GM23338 (cell line): Measurements from ENCODE around the gene GALNT1. TPM values are rescaled to one million over a fixed set of nuclear protein-coding genes. Genes with fewer than 3 reads are reported as not detected.

Source experiments
- ATAC-seq: fragments of 200-7000 bp; cut with Tn5 transposase; 3 replicates; pipeline ENCODE4 v1.9.1; 2020
- DNase-seq: peaks from one replicate; pipeline ENCODE4 v3.0.0-alpha.2; 2015; ENCODE audit warnings: low spot score
- H2AFZ ChIP-seq: fragments of 200-600 bp; sonication (generic); 2 replicates; pipeline ENCODE4 v1.8.0; 2016; ENCODE audit warnings: antibody characterized with exemption, mild to moderate bottlenecking, moderate library complexity
- H3F3A ChIP-seq: fragments of 200-600 bp; sonication (generic); replicated peaks from 2 replicates; pipeline ENCODE4 v1.8.0; 2017; ENCODE audit warnings: antibody characterized with exemption, mixed run types, low read depth
- H3K27ac ChIP-seq: fragments of 200-600 bp; sonication (generic); 2 replicates; pipeline ENCODE4 v1.6.1; 2016; ENCODE audit warnings: low read depth
- H3K27me3 ChIP-seq: fragments of 200-600 bp; sonication (generic); 2 replicates; pipeline ENCODE4 v1.8.0; 2016; ENCODE audit warnings: mild to moderate bottlenecking, mixed run types, moderate library complexity; ENCODE audit not compliant: insufficient read depth
- H3K36me3 ChIP-seq: fragments of 200-600 bp; sonication (generic); 2 replicates; pipeline ENCODE4 v1.8.0; 2016; ENCODE audit warnings: mild to moderate bottlenecking; ENCODE audit not compliant: insufficient read depth
- H3K4me1 ChIP-seq: fragments of 200-600 bp; sonication (generic); 2 replicates; pipeline ENCODE4 v1.8.0; 2016; ENCODE audit warnings: mild to moderate bottlenecking, moderate library complexity; ENCODE audit not compliant: insufficient read depth
- H3K4me2 ChIP-seq: fragments of 200-600 bp; sonication (generic); 2 replicates; pipeline ENCODE4 v1.7.1; 2017; ENCODE audit warnings: mixed run types
- H3K4me3 ChIP-seq: fragments of 200-600 bp; sonication (generic); 2 replicates; pipeline ENCODE4 v1.6.1; 2016; ENCODE audit warnings: mixed run types
- H3K79me2 ChIP-seq: fragments of 200-600 bp; sonication (generic); replicated peaks from 2 replicates; pipeline ENCODE4 v1.8.0; 2017; ENCODE audit warnings: mild to moderate bottlenecking; ENCODE audit not compliant: insufficient read depth
- H3K9me2 ChIP-seq: fragments of 200-600 bp; sonication (generic); 2 replicates; pipeline ENCODE4 v1.8.0; 2017; ENCODE audit not compliant: insufficient read depth
- H4K20me1 ChIP-seq: fragments of 200-600 bp; sonication (generic); replicated peaks from 2 replicates; pipeline ENCODE4 v1.8.0; 2017; ENCODE audit warnings: mild to moderate bottlenecking; ENCODE audit not compliant: insufficient read depth
- H3K27ac Mint-ChIP-seq: 2 replicates; pipeline ENCODE4 v1.8.0; 2020; ENCODE audit warnings: inconsistent platforms, mild to moderate bottlenecking, moderate library complexity, mixed read lengths
- H3K27me3 Mint-ChIP-seq: 3 replicates; pipeline ENCODE4 v1.8.0; 2022; ENCODE audit warnings: low read depth, mild to moderate bottlenecking, moderate library complexity, mixed read lengths, inconsistent platforms; ENCODE audit not compliant: insufficient read depth, poor library complexity
- H3K36me3 Mint-ChIP-seq: 3 replicates; pipeline ENCODE4 v1.8.0; 2021; ENCODE audit warnings: low read depth, mild to moderate bottlenecking, inconsistent platforms, moderate library complexity, mixed read lengths
- H3K4me1 Mint-ChIP-seq: 3 replicates; pipeline ENCODE4 v1.8.0; 2020; ENCODE audit warnings: mild to moderate bottlenecking, inconsistent platforms, mixed read lengths
- H3K4me3 Mint-ChIP-seq: 3 replicates; pipeline ENCODE4 v1.8.0; 2021; ENCODE audit warnings: moderate library complexity, mild to moderate bottlenecking, inconsistent platforms, mixed read lengths
- H3K9me3 Mint-ChIP-seq: 3 replicates; pipeline ENCODE4 v1.8.0; 2020; ENCODE audit warnings: moderate library complexity, mild to moderate bottlenecking, inconsistent platforms, mixed read lengths
- CREB1 ChIP-seq: fragments of 250-450 bp; sonication (Bioruptor Pico); IDR thresholded peaks from 2 replicates; pipeline ENCODE4 v1.5.0; 2020; ENCODE audit warnings: low read depth, mild to moderate bottlenecking, moderate library complexity
- CTCF ChIP-seq, 2 experiments: fragments of 200-600 bp in 1 of 2; sonication (generic) in 1 of 2; conservative IDR thresholded peaks; 2 replicates each; pipeline versions ENCODE4 v1.5.1 to v1.6.1; 2016 to 2017; ENCODE audit warnings: antibody characterized with exemption in 2 of 2, low read depth in 2 of 2, mild to moderate bottlenecking in 2 of 2, moderate library complexity in 1 of 2
- ETS1 ChIP-seq: IDR thresholded peaks from 2 replicates; pipeline ENCODE4 v1.6.1; 2016; ENCODE audit warnings: antibody characterized with exemption
- EZH2 ChIP-seq: fragments of 200-600 bp; sonication (generic); IDR thresholded peaks from one replicate; pipeline ENCODE4 v1.8.0; 2017; ENCODE audit warnings: antibody characterized with exemption, mild to moderate bottlenecking, low read depth; ENCODE audit not compliant: unreplicated experiment
- EZH2phosphoT487 ChIP-seq: fragments of 200-600 bp; sonication (generic); IDR thresholded peaks from one replicate; pipeline ENCODE4 v1.8.1; 2018; ENCODE audit warnings: antibody characterized with exemption; ENCODE audit not compliant: unreplicated experiment
- JUNB ChIP-seq: IDR thresholded peaks from one replicate; pipeline ENCODE4 v1.6.1; 2016; ENCODE audit warnings: antibody characterized with exemption; ENCODE audit not compliant: unreplicated experiment
- NANOG ChIP-seq: IDR thresholded peaks from 2 replicates; pipeline ENCODE4 v1.6.1; 2016; ENCODE audit warnings: antibody characterized with exemption, borderline replicate concordance
- POLR2AphosphoS5 ChIP-seq: IDR thresholded peaks from 2 replicates; pipeline ENCODE4 v1.6.1; 2016; ENCODE audit warnings: antibody characterized with exemption, low read depth
- REST ChIP-seq: IDR thresholded peaks from one replicate; pipeline ENCODE4 v1.6.1; 2018; ENCODE audit warnings: antibody characterized with exemption; ENCODE audit not compliant: unreplicated experiment
- STAT1 ChIP-seq: IDR thresholded peaks from one replicate; pipeline ENCODE4 v1.6.1; 2016; ENCODE audit warnings: antibody characterized with exemption; ENCODE audit not compliant: unreplicated experiment
- ZNF114 ChIP-seq: fragments of 250-450 bp; sonication (Bioruptor Pico); IDR thresholded peaks from 2 replicates; pipeline ENCODE4 v1.5.0; 2020; ENCODE audit warnings: mild to moderate bottlenecking, moderate library complexity
- ZNF331 ChIP-seq: fragments of 250-450 bp; sonication (Bioruptor Pico); IDR thresholded peaks from 2 replicates; pipeline ENCODE4 v1.5.0; 2020; ENCODE audit warnings: low read depth, mild to moderate bottlenecking, moderate library complexity
- polyA plus RNA-seq: library from polyadenylated mRNA; unstranded; fragments of >200 nt; fragmentation: Nextera tagmentation; extraction: Ambion mirVana; gene quantifications from 2 replicates; pipeline ENCODE4 v1.2.1, GENCODE V29; 2016
- total RNA-seq: library from RNA; depleted of rRNA; stranded (reverse); fragments of >200 nt; shearing (Covaris generic); gene quantifications from 2 replicates; pipeline ENCODE4 v1.2.3, GENCODE V29; 2014

GALNT1 gene
- total and polyA plus RNA-seq, 2 experiments from 2014 or later = 37.4 to 60.8 TPM

- Histone ChIP-seq H3F3A (no peaks in the 10 kb centered on the region), H3K4me1 (no peaks in the 10 kb centered on the region), H3K36me3 (peaks cover 6% of the 10 kb centered on the region; the same call in 1 of the 2 replicates), H4K20me1 (no peaks in the 10 kb centered on the region), H3K9me2 (no peaks in the 10 kb centered on the region), H2AFZ (no peak overlapping the region), H3K27ac (no peak overlapping the region), H3K4me2 (no peak overlapping the region), H3K4me3 (no peak overlapping the region), H3K79me2 (no peaks in the 10 kb centered on the region), H3K27me3 (no peaks in the 10 kb centered on the region)
- ATAC-seq (no peak), DNase-seq (no peak)
- Mint-ChIP-seq H3K27ac (no peak overlapping the region), H3K4me1 (no peaks in the 10 kb centered on the region), H3K27me3 (no peaks in the 10 kb centered on the region), H3K36me3 (no peaks in the 10 kb centered on the region), H3K9me3 (no peaks in the 10 kb centered on the region), H3K4me3 (no peak overlapping the region)
- TF ChIP-seq STAT1 (no peak), EZH2phosphoT487 (no peak), ETS1 (no peak), EZH2 (no peak), JUNB (no peak), CTCF (conservative IDR thresholded peaks at IDR 0.05; ENCODE audit: low read depth in 2 of 2) (no peak), POLR2AphosphoS5 (no peak), REST (no peak), NANOG (no peak), ZNF114 (no peak), CREB1 (no peak), ZNF331 (CRISPR knock-in tag) (no peak)
Measured at GRCh38 chr18:35695803-35696202, 114.3 kb downstream of the GALNT1 start.
